ENCODE results near the gene TTC39B. TPM values are rescaled to one million over a fixed set of nuclear protein-coding genes. Genes with fewer than 3 reads are reported as not detected.

Gene TTC39B
- total RNA-seq, 2 donors from 2014 or later = 27.2 to 32.2 TPM

DNA sequence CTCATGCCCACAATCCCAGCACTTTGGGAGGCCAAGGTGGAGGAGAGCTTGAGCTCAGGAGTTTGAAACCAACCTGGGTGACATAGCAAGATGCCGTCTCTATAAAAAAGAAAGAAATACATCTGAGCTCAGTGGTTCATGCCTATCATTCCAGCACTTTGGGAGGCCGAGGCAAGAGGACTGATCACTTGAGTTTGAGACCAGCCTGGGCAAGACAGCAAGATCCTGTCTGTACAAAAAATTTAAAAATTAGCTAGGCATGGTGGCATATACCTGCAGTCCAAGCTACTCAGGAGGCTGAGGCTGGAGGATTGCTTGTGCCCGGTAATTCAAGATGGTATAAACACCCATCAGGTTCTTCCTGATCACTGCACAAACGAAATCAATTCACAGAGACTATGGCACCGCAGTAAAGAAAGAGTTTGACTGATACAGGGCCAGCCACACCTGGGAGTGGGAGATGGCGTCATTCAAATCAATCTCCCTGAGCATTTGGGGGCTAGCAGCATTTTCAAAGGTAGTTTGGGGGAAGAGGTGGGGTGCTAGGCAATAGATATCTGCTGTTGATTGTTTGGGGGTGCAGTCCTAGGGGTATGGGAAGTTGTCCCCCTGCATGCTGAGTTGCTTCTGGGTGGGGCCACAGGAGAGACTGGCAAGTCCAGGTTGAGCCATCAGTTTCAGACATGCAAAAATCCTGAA lies 169.2 kb downstream of the TTC39B start:
- H3K27ac ChIP-seq = no peak overlapping the region
- H3K9ac ChIP-seq (ENCODE audit: low read depth in 2 of 2, low read length in 2 of 2) = no peak overlapping the region
- TF ChIP-seq, protein P1, sequence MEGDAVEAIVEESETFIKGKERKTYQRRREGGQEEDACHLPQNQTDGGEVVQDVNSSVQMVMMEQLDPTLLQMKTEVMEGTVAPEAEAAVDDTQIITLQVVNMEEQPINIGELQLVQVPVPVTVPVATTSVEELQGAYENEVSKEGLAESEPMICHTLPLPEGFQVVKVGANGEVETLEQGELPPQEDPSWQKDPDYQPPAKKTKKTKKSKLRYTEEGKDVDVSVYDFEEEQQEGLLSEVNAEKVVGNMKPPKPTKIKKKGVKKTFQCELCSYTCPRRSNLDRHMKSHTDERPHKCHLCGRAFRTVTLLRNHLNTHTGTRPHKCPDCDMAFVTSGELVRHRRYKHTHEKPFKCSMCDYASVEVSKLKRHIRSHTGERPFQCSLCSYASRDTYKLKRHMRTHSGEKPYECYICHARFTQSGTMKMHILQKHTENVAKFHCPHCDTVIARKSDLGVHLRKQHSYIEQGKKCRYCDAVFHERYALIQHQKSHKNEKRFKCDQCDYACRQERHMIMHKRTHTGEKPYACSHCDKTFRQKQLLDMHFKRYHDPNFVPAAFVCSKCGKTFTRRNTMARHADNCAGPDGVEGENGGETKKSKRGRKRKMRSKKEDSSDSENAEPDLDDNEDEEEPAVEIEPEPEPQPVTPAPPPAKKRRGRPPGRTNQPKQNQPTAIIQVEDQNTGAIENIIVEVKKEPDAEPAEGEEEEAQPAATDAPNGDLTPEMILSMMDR (IDR thresholded peaks at IDR 0.05) = no peak
- no peaks in the 10 kb centered on the region for H3K4me1 ChIP-seq
- DNase-seq = no peak
- intact Hi-C loops (cut with DNase I) = no loop called here
- H3K4me3 ChIP-seq = no peak overlapping the region
- H3K36me3 ChIP-seq = no peaks in the 10 kb centered on the region
- H3K27me3 ChIP-seq = no peaks in the 10 kb centered on the region
- no peaks in the 10 kb centered on the region for H3K9me3 ChIP-seq

DNA sequence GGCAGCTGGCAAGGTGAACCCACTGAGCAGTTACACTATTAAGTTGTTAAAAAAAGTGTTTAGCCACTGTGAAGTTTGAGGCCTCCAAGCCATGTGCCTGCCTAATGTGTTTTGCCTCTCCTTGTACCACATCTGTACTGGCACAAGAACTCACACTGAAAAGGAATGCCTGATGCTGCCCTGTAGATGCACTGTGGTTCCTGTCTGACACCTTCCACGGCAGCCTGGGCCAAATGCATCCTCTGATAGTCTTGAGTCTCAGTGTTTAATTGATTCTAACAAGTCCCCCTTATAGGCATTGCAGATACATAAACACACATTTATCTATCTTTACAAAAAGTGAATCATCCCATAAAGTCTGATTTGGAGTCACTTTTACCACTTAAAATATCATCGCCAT lies 169.9 kb downstream of the TTC39B start:
- H3K36me3 ChIP-seq = no peaks in the 10 kb centered on the region
- no peak for DNase-seq
- H3K9ac ChIP-seq (ENCODE audit: low read depth in 2 of 2, low read length in 2 of 2) = no peak overlapping the region
- H3K27me3 ChIP-seq = no peaks in the 10 kb centered on the region
- TF ChIP-seq, protein P1 (IDR thresholded peaks at IDR 0.05) = no peak
- H3K4me1 ChIP-seq = no peaks in the 10 kb centered on the region
- H3K9me3 ChIP-seq = no peaks in the 10 kb centered on the region
- intact Hi-C loops (cut with DNase I) = no loop called here
- no peak overlapping the region for H3K27ac ChIP-seq
- H3K4me3 ChIP-seq = no peak overlapping the region

DNA sequence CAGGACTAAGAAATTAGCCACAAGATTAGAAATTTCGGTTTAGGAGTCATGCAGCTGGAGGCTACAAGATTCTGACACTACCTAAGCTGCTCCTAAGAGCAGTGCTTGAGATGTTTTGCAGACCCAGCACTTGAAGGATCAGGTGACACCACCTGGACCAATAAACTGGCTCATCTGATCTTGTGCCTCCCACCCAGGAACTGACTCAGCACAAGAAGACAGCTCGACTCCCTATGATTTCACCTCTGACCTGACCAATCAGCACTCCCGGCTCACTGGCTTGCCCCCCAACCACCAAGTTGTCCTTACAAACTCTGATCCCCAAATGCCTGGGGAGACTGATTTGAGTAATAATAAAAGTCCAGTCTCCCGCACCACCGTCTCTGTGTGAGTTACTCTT lies 170.4 kb downstream of the TTC39B start:
- Histone ChIP-seq H3K4me3 (no peak overlapping the region), H3K27me3 (no peaks in the 10 kb centered on the region), H3K36me3 (no peaks in the 10 kb centered on the region), H3K9me3 (no peaks in the 10 kb centered on the region), H3K27ac (no peak overlapping the region), H3K9ac (ENCODE audit: low read depth in 2 of 2, low read length in 2 of 2) (no peak overlapping the region), H3K4me1 (no peaks in the 10 kb centered on the region)
- no peak for DNase-seq
- TF ChIP-seq, protein P1 (IDR thresholded peaks at IDR 0.05) = no peak
- intact Hi-C loops (cut with DNase I) = no loop called here

DNA sequence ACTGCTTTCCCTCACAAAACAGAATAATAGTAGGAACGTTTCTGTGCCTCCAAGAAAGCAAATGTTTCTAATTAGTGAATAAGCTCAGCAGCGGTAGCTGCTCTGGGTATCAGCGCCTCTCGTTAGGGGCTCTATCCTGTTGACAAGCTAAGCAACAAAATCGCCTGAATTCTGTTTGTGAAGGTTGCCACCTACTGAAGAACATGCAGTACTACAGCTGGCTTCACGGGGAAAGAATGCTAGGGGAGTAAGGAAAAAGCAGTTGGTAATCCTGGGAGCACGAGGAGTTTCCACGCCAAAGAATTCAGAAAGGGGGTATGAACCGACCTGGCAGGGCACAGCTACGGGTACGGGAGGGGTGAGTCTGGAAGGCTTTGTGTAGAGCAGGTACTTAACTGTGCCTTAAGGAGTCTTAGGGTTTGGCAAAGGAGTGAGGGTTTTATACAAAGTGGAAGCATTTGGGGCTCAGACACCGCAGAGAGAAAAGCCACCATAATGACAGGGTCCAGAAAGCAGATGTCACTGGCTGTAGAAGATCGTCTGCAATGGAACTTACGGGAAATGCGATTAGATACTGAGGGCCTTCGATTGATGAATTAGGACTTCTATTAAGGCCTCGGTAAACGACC lies 171.7 kb downstream of the TTC39B start:
- intact Hi-C loops (cut with DNase I) = no loop called here
- no peak overlapping the region for H3K4me3 ChIP-seq
- peak; percentile 58 for DNase-seq
- no peaks in the 10 kb centered on the region for H3K9me3 ChIP-seq
- no peak overlapping the region for H3K9ac ChIP-seq (ENCODE audit: low read depth in 2 of 2, low read length in 2 of 2)
- TF ChIP-seq, protein P1 (IDR thresholded peaks at IDR 0.05) = peak; percentile 84
- no peaks in the 10 kb centered on the region for H3K36me3 ChIP-seq
- H3K4me1 ChIP-seq = no peaks in the 10 kb centered on the region
- no peaks in the 10 kb centered on the region for H3K27me3 ChIP-seq
- no peak overlapping the region for H3K27ac ChIP-seq

DNA sequence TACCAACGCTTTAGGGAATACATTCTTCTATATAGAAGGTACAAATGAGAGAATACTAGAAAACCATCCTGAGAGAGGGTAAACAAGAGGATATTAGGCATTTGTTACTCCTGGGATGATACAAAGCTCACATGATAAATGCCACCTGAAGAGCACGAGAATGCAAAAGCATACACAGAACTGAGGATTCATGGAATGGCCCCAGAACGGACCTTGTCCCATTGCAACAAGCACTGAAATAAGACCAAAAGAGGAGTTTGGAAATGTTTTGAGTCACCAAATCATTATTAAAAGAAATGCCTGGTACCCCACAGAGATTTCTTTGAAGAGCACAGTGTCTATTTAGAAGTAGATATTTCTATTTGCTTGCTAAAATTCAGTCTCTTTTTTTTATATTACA lies 173.5 kb downstream of the TTC39B start:
- no peaks in the 10 kb centered on the region for H3K27me3 ChIP-seq
- H3K27ac ChIP-seq = no peak overlapping the region
- H3K4me3 ChIP-seq = no peak overlapping the region
- H3K36me3 ChIP-seq = no peaks in the 10 kb centered on the region
- TF ChIP-seq, protein P1 (IDR thresholded peaks at IDR 0.05) = no peak
- H3K9ac ChIP-seq (ENCODE audit: low read depth in 2 of 2, low read length in 2 of 2) = no peak overlapping the region
- intact Hi-C loops (cut with DNase I) = no loop called here
- H3K9me3 ChIP-seq = no peaks in the 10 kb centered on the region
- no peaks in the 10 kb centered on the region for H3K4me1 ChIP-seq
- DNase-seq = no peak
